HepG2 (cell line): Measurements from ENCODE around the gene WAS. TPM values are rescaled to one million over a fixed set of nuclear protein-coding genes. Genes with fewer than 3 reads are reported as not detected.

Source experiments
- ATAC-seq: fragments of 200-7000 bp; cut with Tn5 transposase; 3 replicates; pipeline ENCODE4 v1.9.1; 2020; ENCODE audit warnings: mild to moderate bottlenecking, moderate library complexity
- BruUV-seq: library from RNA; stranded (reverse); fragments of 400-500 nt; replicated peaks from 2 replicates; lab custom pipeline; 2021; lab: Mats Ljungman, UMichigan
- CTCF ChIA-PET: fragments of 300-600 bp; formaldehyde crosslinking; extraction: SDS; loops from one replicate; lab custom pipeline; 2021; ENCODE audit warnings: low total read pairs, inconsistent platforms, low intra/inter-chr PET ratio; lab: Yijun Ruan, JAX
- POLR2A ChIA-PET: fragments of 350-600 bp; sonication (Branson Sonifier 250); formaldehyde crosslinking; loops from one replicate; lab custom pipeline; 2020; ENCODE audit warnings: antibody characterized with exemption, inconsistent platforms; lab: Yijun Ruan, JAX
- DNase-seq: peaks from one replicate; pipeline ENCODE4 v3.0.0-alpha.2; 2015; ENCODE audit warnings: low spot score
- FAIRE-seq: peaks from 3 replicates; lab custom pipeline; 2011; peaks lifted over from hg19 to GRCh38; lab: Jason Lieb, UNC
- H2AFZ ChIP-seq: one replicate; pipeline ENCODE4 v1.6.1; 2011; ENCODE audit warnings: low read length, inconsistent platforms
- H3K27ac ChIP-seq: fragments of 300-600 bp; 3 replicates; pipeline ENCODE4 v1.8.0; 2011; ENCODE audit warnings: mixed run types, mild to moderate bottlenecking, mixed read lengths, low read length, inconsistent platforms; ENCODE audit not compliant: insufficient read depth; ENCODE audit errors: extremely low read length
- H3K27me3 ChIP-seq, 2 experiments: fragments of 200-600 bp in 1 of 2; 2 replicates in 1 of 2; 3 replicates in 1 of 2; pipeline versions ENCODE4 v1.6.0 to v1.8.0; 2011; ENCODE audit warnings: low read length in 2 of 2, mild to moderate bottlenecking in 2 of 2, moderate library complexity in 2 of 2, inconsistent platforms in 1 of 2; ENCODE audit not compliant: insufficient read depth in 2 of 2, control insufficient read depth in 1 of 2
- H3K36me3 ChIP-seq, 2 experiments: fragments of 200-600 bp in 1 of 2; replicated peaks in 1 of 2; 2 replicates in 1 of 2; 3 replicates in 1 of 2; pipeline versions ENCODE4 v1.5.1 to v1.8.0; 2011; ENCODE audit warnings: low read length in 2 of 2, inconsistent platforms in 1 of 2; ENCODE audit not compliant: insufficient read depth in 2 of 2, control insufficient read depth in 1 of 2
- H3K4me1 ChIP-seq: 2 replicates; pipeline ENCODE4 v1.5.1; 2012; ENCODE audit warnings: low read length, inconsistent platforms; ENCODE audit not compliant: insufficient read depth
- H3K4me2 ChIP-seq: 2 replicates; pipeline ENCODE4 v1.6.0; 2011; ENCODE audit warnings: low read depth, low read length, inconsistent platforms
- H3K4me3 ChIP-seq, 3 experiments: fragments of 200-600 bp in 1 of 3; sonication (generic), shearing (Covaris generic) in 1 of 3; replicated peaks in 1 of 3; 2 replicates each; pipeline ENCODE4 v1.5.1; 2011 to 2016; ENCODE audit warnings: low read length in 3 of 3, inconsistent platforms in 2 of 3, low read depth in 2 of 3, mild to moderate bottlenecking in 2 of 3, control low read depth in 1 of 3, mixed read lengths in 1 of 3; ENCODE audit not compliant: insufficient read depth in 1 of 3
- H3K79me2 ChIP-seq: one replicate; pipeline ENCODE4 v1.6.1; 2011; ENCODE audit warnings: low read length, inconsistent platforms; ENCODE audit not compliant: insufficient read depth
- H3K9ac ChIP-seq: 2 replicates; pipeline ENCODE4 v1.6.0; 2011; ENCODE audit warnings: mild to moderate bottlenecking, low read depth, low read length, inconsistent platforms; ENCODE audit not compliant: insufficient read depth
- H3K9me3 ChIP-seq: 2 replicates; pipeline ENCODE4 v1.5.1; 2012; ENCODE audit warnings: mild to moderate bottlenecking, low read length
- H4K20me1 ChIP-seq: 2 replicates; pipeline ENCODE4 v1.6.0; 2011; ENCODE audit warnings: inconsistent platforms, mild to moderate bottlenecking, low read length, moderate library complexity; ENCODE audit not compliant: insufficient read depth
- CBX5 ChIP-seq: sonication (generic); formaldehyde crosslinking; IDR thresholded peaks from 2 replicates; pipeline ENCODE4 v1.4.0; 2020; ENCODE audit warnings: missing genetic modification reagents, borderline replicate concordance
- ESRRA ChIP-seq: sonication (generic); formaldehyde crosslinking; IDR thresholded peaks from 2 replicates; pipeline ENCODE4 v1.5.1; 2020; ENCODE audit warnings: mild to moderate bottlenecking, low read depth, missing genetic modification reagents
- ETS1 ChIP-seq: sonication (generic); formaldehyde crosslinking; IDR thresholded peaks from 2 replicates; pipeline ENCODE4 v1.4.0; 2020; ENCODE audit warnings: missing genetic modification reagents
- KDM4B ChIP-seq: sonication (generic); formaldehyde crosslinking; IDR thresholded peaks from 2 replicates; pipeline ENCODE4 v1.4.0; 2020; ENCODE audit warnings: missing genetic modification reagents
- NCOR1 ChIP-seq: fragments of 200-600 bp; sonication (generic); IDR thresholded peaks from 2 replicates; pipeline ENCODE4 v1.7.0; 2017; ENCODE audit warnings: antibody characterized with exemption, low read length, borderline replicate concordance
- TCF12 ChIP-seq, 2 experiments: fragments of 450-650 bp in 1 of 2; sonication (generic) in 1 of 2; formaldehyde crosslinking in 1 of 2; IDR thresholded peaks; 2 replicates each; pipeline versions ENCODE4 v1.6.1 to v1.8.0; 2017 to 2022; ENCODE audit warnings: antibody characterized with exemption in 1 of 2, mild to moderate bottlenecking in 1 of 2, missing genetic modification reagents in 1 of 2, moderate library complexity in 1 of 2
- ZFP36L2 ChIP-seq: sonication (generic); formaldehyde crosslinking; IDR thresholded peaks from 2 replicates; pipeline ENCODE4 v1.4.0; 2020; ENCODE audit warnings: missing genetic modification reagents
- ZNF253 ChIP-seq: sonication (generic); formaldehyde crosslinking; IDR thresholded peaks from 2 replicates; pipeline ENCODE4 v1.8.0; 2022; ENCODE audit warnings: mild to moderate bottlenecking, missing genetic modification reagents, borderline replicate concordance
- ZNF296 ChIP-seq: sonication (generic); formaldehyde crosslinking; conservative IDR thresholded peaks from 2 replicates; pipeline ENCODE4 v1.5.0; 2020; ENCODE audit warnings: mild to moderate bottlenecking, missing genetic modification reagents
- ZNF317 ChIP-seq: sonication (generic); formaldehyde crosslinking; IDR thresholded peaks from 2 replicates; pipeline ENCODE4 v1.5.0; 2020; ENCODE audit warnings: mild to moderate bottlenecking, missing genetic modification reagents
- ZNF549 ChIP-seq: sonication (generic); formaldehyde crosslinking; IDR thresholded peaks from 2 replicates; pipeline ENCODE4 v1.5.0; 2020; ENCODE audit warnings: missing genetic modification reagents
- ZNF607 ChIP-seq: sonication (generic); formaldehyde crosslinking; IDR thresholded peaks from 2 replicates; pipeline ENCODE4 v1.5.1; 2020; ENCODE audit warnings: missing genetic modification reagents, mild to moderate bottlenecking, borderline replicate concordance
- ZNF724P ChIP-seq: sonication (generic); formaldehyde crosslinking; IDR thresholded peaks from 2 replicates; pipeline ENCODE4 v1.8.0; 2022; ENCODE audit warnings: missing genetic modification reagents, borderline replicate concordance
- WGBS: methylation state at CpG from one replicate; pipeline ENCODE4 v1.1.6; 2017; ENCODE audit warnings: low lambda C conversion rate; 5-methylcytosine and 5-hydroxymethylcytosine counted together
- in situ Hi-C: cut with HindIII; loops from 2 replicates; pipeline ENCODE4 v1.10.0; 2017; ENCODE audit warnings: low pct_unique_long_range_greater_than_20kb; ENCODE audit not compliant: extremely low pct_ligation_motif_present
- intact Hi-C: fragments of 100-400 bp; cut with micrococcal nuclease; formaldehyde crosslinking; loops from one replicate; pipeline ENCODE4 v1.10.0; 2022; ENCODE audit not compliant: unreplicated experiment
- polyA plus RNA-seq, 8 experiments: library from polyadenylated mRNA; depleted of rRNA in 3 of 8; stranded (reverse) in 7 of 8; unstranded in 1 of 8; fragments of >200 nt; fragmentation: Illumina TruSeq in 4 of 8; extraction: Trizol in 4 of 8; gene quantifications; 2 replicates each; pipeline versions ENCODE4 v1.2.1 to v1.2.3, GENCODE V29; 2011 to 2016; ENCODE audit warnings: low read depth in 4 of 8, missing spikeins in 1 of 8, mixed read lengths in 1 of 8; ENCODE audit not compliant: insufficient read depth in 1 of 8
- total RNA-seq, 5 experiments: library from RNA; depleted of rRNA; stranded (reverse); fragments of >200 nt; fragmentation: Illumina TruSeq; extraction: Trizol; gene quantifications; 2 replicates each; pipeline ENCODE4 v1.2.3, GENCODE V29; 2016; ENCODE audit warnings: low read depth in 1 of 5
- TF ChIP-seq, protein P1 (sequence below): sonication (generic); formaldehyde crosslinking; IDR thresholded peaks from 2 replicates; pipeline ENCODE4 v1.5.0; 2020; ENCODE audit warnings: mild to moderate bottlenecking, missing genetic modification reagents

The WAS gene
- total and polyA plus RNA-seq, 2 of the 13 experiments (the other 11 are each of a cell fraction or from before 2014, with no cell fraction given), result 0.11 TPM; not detected in 1

- 0% methylated on average over 1 of the region's 4 CpGs for WGBS
These were observed 19.1 kb downstream of the WAS start for GRCh38 chrX:48702716-48703115.

DNA sequence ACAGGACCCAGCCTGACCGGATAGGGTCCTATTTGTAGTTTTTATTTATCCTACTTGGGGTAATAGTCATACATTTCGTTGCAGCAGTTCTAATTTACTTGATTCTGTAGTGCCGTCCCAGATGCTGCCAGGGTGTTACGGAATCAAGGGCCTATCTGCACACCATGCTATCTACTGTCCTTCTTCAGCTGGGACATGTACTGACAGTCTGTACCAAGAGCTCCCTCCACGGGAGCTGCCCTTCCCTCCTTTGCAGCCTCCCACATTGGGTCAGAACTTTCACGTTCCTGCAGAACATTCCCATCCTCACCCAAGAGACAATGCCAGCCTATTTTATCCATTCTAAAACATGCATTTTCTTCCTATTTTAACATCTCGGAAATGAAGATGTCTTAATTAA, 19.6 kb downstream of the WAS start:
- Histone ChIP-seq H4K20me1 (no peaks in the 10 kb centered on the region), H3K27me3 (no peaks in the 10 kb centered on the region), H3K36me3 (peaks cover 6 to 13% of the 10 kb centered on the region in 2 experiments; a peak in 4 of 5 replicates), H3K4me1 (peaks cover 22% of the 10 kb centered on the region), H3K9me3 (no peaks in the 10 kb centered on the region), H3K4me2 (no peak overlapping the region), H3K79me2 (no peaks in the 10 kb centered on the region), H2AFZ (no peak overlapping the region), H3K4me3 (no peak overlapping the region), H3K9ac (no peak overlapping the region), H3K27ac (no peak overlapping the region)
- no peak for ATAC-seq
- CTCF ChIA-PET, result no interaction called here
- TF ChIP-seq CBX5 (CRISPR knock-in tag), result no peak
- TF ChIP-seq ZNF317, result no peak
- no peak for TF ChIP-seq ZNF724P (CRISPR knock-in tag)
- TF ChIP-seq ZNF296 (CRISPR knock-in tag), result no peak
- TF ChIP-seq ZNF253 (CRISPR knock-in tag), result no peak
- TF ChIP-seq, protein P1, sequence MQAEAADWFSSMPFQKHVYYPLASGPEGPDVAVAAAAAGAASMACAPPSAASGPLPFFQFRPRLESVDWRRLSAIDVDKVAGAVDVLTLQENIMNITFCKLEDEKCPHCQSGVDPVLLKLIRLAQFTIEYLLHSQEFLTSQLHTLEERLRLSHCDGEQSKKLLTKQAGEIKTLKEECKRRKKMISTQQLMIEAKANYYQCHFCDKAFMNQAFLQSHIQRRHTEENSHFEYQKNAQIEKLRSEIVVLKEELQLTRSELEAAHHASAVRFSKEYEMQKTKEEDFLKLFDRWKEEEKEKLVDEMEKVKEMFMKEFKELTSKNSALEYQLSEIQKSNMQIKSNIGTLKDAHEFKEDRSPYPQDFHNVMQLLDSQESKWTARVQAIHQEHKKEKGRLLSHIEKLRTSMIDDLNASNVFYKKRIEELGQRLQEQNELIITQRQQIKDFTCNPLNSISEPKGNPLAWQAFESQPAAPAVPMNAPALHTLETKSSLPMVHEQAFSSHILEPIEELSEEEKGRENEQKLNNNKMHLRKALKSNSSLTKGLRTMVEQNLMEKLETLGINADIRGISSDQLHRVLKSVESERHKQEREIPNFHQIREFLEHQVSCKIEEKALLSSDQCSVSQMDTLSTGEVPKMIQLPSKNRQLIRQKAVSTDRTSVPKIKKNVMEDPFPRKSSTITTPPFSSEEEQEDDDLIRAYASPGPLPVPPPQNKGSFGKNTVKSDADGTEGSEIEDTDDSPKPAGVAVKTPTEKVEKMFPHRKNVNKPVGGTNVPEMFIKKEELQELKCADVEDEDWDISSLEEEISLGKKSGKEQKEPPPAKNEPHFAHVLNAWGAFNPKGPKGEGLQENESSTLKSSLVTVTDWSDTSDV (CRISPR knock-in tag), result no peak
- TF ChIP-seq ZNF607, result no peak
- TF ChIP-seq ESRRA (CRISPR knock-in tag), result no peak
- no peak for TF ChIP-seq ZNF549 (CRISPR knock-in tag)
- no peak for TF ChIP-seq KDM4B (CRISPR knock-in tag)
- no peak for TF ChIP-seq ZFP36L2 (CRISPR knock-in tag)
- no peak for TF ChIP-seq TCF12 (IDR thresholded peaks at IDR 0.05)
- no peak for TF ChIP-seq TCF12 (CRISPR knock-in tag; IDR thresholded peaks at IDR 0.05)
- TF ChIP-seq NCOR1, result no peak
- no peak for FAIRE-seq
- POLR2A ChIA-PET, result interaction anchor here (1.5 to 1.8 kb wide), 2 partner anchors 10 to 35 kb away, joined by 4 to 17 read pairs; no protein-coding TSS in a partner anchor
- intact Hi-C loops (loop anchor here (2.0 kb wide), 1 partner anchor 46 kb away; no protein-coding TSS in a partner anchor), in situ Hi-C loops (no loop called here)
- 97% methylated on average over 7 of the region's 7 CpGs for WGBS
- no peak for DNase-seq
- BruUV-seq, result no TSS peak

More at GRCh38 chrX:48702716-48703115, 19.1 kb downstream of the WAS start:
- H3K4me2 ChIP-seq, result no peak overlapping the region
- intact Hi-C loops, result loop anchor here (2.0 kb wide), 1 partner anchor 46 kb away; no protein-coding TSS in a partner anchor
- ChIA-PET CTCF (no interaction called here), POLR2A (no interaction called here)
- in situ Hi-C loops, result no loop called here
- peaks cover 6 to 13% of the 10 kb centered on the region in 2 experiments; a peak in 4 of 5 replicates for H3K36me3 ChIP-seq
- no peak for FAIRE-seq
- H3K4me3 ChIP-seq, result no peak overlapping the region
- peaks cover 22% of the 10 kb centered on the region for H3K4me1 ChIP-seq
- H3K27me3 ChIP-seq, result no peaks in the 10 kb centered on the region
- H4K20me1 ChIP-seq, result no peaks in the 10 kb centered on the region
- H3K9ac ChIP-seq, result no peak overlapping the region
- no peak overlapping the region for H3K27ac ChIP-seq
- TF ChIP-seq ETS1 (CRISPR knock-in tag), result no peak
- TF ChIP-seq, all 625 proteins: peak for 0
- BruUV-seq, result no TSS peak
- Histone ChIP-seq H3K79me2 (peaks cover 2% of the 10 kb centered on the region), H2AFZ (no peak overlapping the region), H3K9me3 (no peaks in the 10 kb centered on the region)
- ATAC-seq (no peak), DNase-seq (no peak)
